ENCODE data around the gene MASTL. TPM values are rescaled to one million over a fixed set of nuclear protein-coding genes. Genes with fewer than 3 reads are reported as not detected.

MASTL gene
- total and polyA plus RNA-seq, 2 donors (not counting 1 experiment from before 2014, with no cell fraction given), result 7.6 to 12.4 TPM

DNA sequence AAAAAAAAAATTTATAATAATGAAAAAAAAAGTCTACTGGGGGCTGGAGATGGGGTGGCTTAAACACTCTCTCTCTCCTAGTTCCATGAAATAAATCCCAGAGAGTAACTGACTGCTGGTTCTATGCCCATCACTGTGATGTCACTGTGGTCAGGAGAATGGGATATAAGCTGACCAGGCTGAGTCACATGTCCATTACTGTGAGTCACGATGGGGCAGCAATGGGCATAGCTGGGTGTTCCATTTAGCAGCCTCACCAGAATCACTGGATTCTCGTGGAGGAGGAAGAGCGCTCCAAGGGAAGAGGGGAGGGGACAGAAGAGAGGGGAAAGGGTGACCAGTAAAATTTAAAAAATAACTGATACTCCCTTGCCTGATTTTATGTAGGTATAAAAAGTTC lies 37.1 kb downstream of the MASTL start:
- no peak overlapping the region for H3K27ac ChIP-seq (ENCODE audit: low read length in 2 of 2)
- Mint-ChIP-seq H3K27ac (no peak overlapping the region), H3K9me3 (ENCODE audit: insufficient read depth) (no peaks in the 10 kb centered on the region), H3K4me3 (no peak overlapping the region), H3K27me3 (no peaks in the 10 kb centered on the region), H3K4me1 (no peaks in the 10 kb centered on the region)
- CTCF ChIA-PET, result no interaction called here
- POLR2A ChIA-PET, result no interaction called here
- no peak for DNase-seq
- H3K4me3 ChIP-seq (ENCODE audit: control extremely low read depth in 1 of 5, extremely low read depth in 1 of 5, insufficient read depth in 1 of 5, low read depth in 2 of 5, low read length in 4 of 5), result no peak overlapping the region
- intact Hi-C loops (cut with micrococcal nuclease), result no loop called here
- H3K79me2 ChIP-seq (ENCODE audit: control insufficient read depth, insufficient read depth, low read length), result no peaks in the 10 kb centered on the region
- no peak overlapping the region for H3K4me2 ChIP-seq (replicated peaks; ENCODE audit: low read depth, low read length, poor library complexity, severe bottlenecking)
- no peaks in the 10 kb centered on the region for H4K20me1 ChIP-seq (ENCODE audit: control insufficient read depth, insufficient read depth, low read length, poor library complexity, severe bottlenecking)
- H3K27me3 ChIP-seq (replicated peaks in 1 of 4; ENCODE audit: control extremely low read depth in 1 of 4, control insufficient read depth in 3 of 4, insufficient read depth in 4 of 4, low read length in 3 of 4), result no peaks in the 10 kb centered on the region
- ATAC-seq (ENCODE audit: low read depth), result no peak
- 100% methylated on average over 1 of the region's 3 CpGs for WGBS (ENCODE audit: insufficient coverage)
- no peak overlapping the region for H2AFZ ChIP-seq (ENCODE audit: insufficient read depth, low read depth, low read length, poor library complexity, severe bottlenecking)
- TF ChIP-seq EZH2 (IDR thresholded peaks at IDR 0.05; ENCODE audit: borderline replicate concordance, insufficient read depth, low read depth, low read length, poor library complexity, severe bottlenecking) (no peak), CTCF (IDR thresholded peaks at IDR 0.05) (no peak)
- H3K9me3 ChIP-seq (ENCODE audit: control extremely low read depth in 1 of 3, control insufficient read depth in 2 of 3, insufficient read depth in 1 of 3, low read length in 2 of 3), result no peaks in the 10 kb centered on the region
- no peak overlapping the region for H3K9ac ChIP-seq (ENCODE audit: low read length)
- no peaks in the 10 kb centered on the region for H3K4me1 ChIP-seq (ENCODE audit: control insufficient read depth in 2 of 2, insufficient read depth in 2 of 2, low read length in 2 of 2)
- peaks cover 0 to 13% of the 10 kb centered on the region in 2 experiments for H3K36me3 ChIP-seq (replicated peaks in 1 of 2; ENCODE audit: control extremely low read depth in 1 of 2, control insufficient read depth in 1 of 2, extremely low read depth in 1 of 2, insufficient read depth in 2 of 2, low read length in 1 of 2)

GRCh38 chr10:27197980-27198620 lies 42.9 kb downstream of the MASTL start:
- POLR2A ChIA-PET, result interaction anchor here (1.0 kb wide), 1 partner anchor 44 kb away, joined by 3 read pairs; the partner anchor contains the start of gene YME1L1
- Mint-ChIP-seq H3K27ac (no peak overlapping the region), H3K9me3 (ENCODE audit: insufficient read depth) (no peaks in the 10 kb centered on the region), H3K4me3 (no peak overlapping the region), H3K27me3 (no peaks in the 10 kb centered on the region), H3K4me1 (no peaks in the 10 kb centered on the region)
- Histone ChIP-seq H3K27me3 (replicated peaks in 1 of 4; ENCODE audit: control extremely low read depth in 1 of 4, control insufficient read depth in 3 of 4, insufficient read depth in 4 of 4, low read length in 3 of 4) (no peaks in the 10 kb centered on the region), H3K4me2 (replicated peaks; ENCODE audit: low read depth, low read length, poor library complexity, severe bottlenecking) (no peak overlapping the region), H3K27ac (ENCODE audit: low read length in 2 of 2) (no peak overlapping the region), H4K20me1 (ENCODE audit: control insufficient read depth, insufficient read depth, low read length, poor library complexity, severe bottlenecking) (no peaks in the 10 kb centered on the region), H3K4me1 (ENCODE audit: control insufficient read depth in 2 of 2, insufficient read depth in 2 of 2, low read length in 2 of 2) (no peaks in the 10 kb centered on the region), H3K9ac (ENCODE audit: low read length) (no peak overlapping the region), H3K9me3 (ENCODE audit: control extremely low read depth in 1 of 3, control insufficient read depth in 2 of 3, insufficient read depth in 1 of 3, low read length in 2 of 3) (no peaks in the 10 kb centered on the region), H3K4me3 (ENCODE audit: control extremely low read depth in 1 of 5, extremely low read depth in 1 of 5, insufficient read depth in 1 of 5, low read depth in 2 of 5, low read length in 4 of 5) (no peak overlapping the region), H3K79me2 (ENCODE audit: control insufficient read depth, insufficient read depth, low read length) (no peaks in the 10 kb centered on the region), H3K36me3 (replicated peaks in 1 of 2; ENCODE audit: control extremely low read depth in 1 of 2, control insufficient read depth in 1 of 2, extremely low read depth in 1 of 2, insufficient read depth in 2 of 2, low read length in 1 of 2) (peaks cover 6 to 53% of the 10 kb centered on the region in 2 experiments), H2AFZ (ENCODE audit: insufficient read depth, low read depth, low read length, poor library complexity, severe bottlenecking) (no peak overlapping the region)
- WGBS (ENCODE audit: insufficient coverage), result no CpG with 5 or more reads among the region's 2 CpGs
- intact Hi-C loops (cut with micrococcal nuclease), result no loop called here
- DNase-seq, result no peak
- ATAC-seq (ENCODE audit: low read depth), result no peak
- TF ChIP-seq CTCF (IDR thresholded peaks at IDR 0.05) (no peak), EZH2 (IDR thresholded peaks at IDR 0.05; ENCODE audit: borderline replicate concordance, insufficient read depth, low read depth, low read length, poor library complexity, severe bottlenecking) (no peak)
- CTCF ChIA-PET, result interaction anchor here (1.1 kb wide), 1 partner anchor 25 kb away, joined by 4 read pairs; no protein-coding TSS in a partner anchor
